T-helper 2 cell (primary cell): ENCODE results near the gene PRKD2.
A peak's percentile ranks its signal among the peaks of the same experiment; 100 is the strongest.
"Not testable (repeated sequence)": the region's sequence is repeated elsewhere in the genome, so short reads cannot be mapped to it uniquely, and the experiment has no call there.

Experiments used
- DNase-seq, 5 experiments: peaks; one replicate each; pipeline versions ENCODE4 v3.0.0 to v3.0.0-alpha.2; 2012 to 2022

PRKD2 gene

DNA sequence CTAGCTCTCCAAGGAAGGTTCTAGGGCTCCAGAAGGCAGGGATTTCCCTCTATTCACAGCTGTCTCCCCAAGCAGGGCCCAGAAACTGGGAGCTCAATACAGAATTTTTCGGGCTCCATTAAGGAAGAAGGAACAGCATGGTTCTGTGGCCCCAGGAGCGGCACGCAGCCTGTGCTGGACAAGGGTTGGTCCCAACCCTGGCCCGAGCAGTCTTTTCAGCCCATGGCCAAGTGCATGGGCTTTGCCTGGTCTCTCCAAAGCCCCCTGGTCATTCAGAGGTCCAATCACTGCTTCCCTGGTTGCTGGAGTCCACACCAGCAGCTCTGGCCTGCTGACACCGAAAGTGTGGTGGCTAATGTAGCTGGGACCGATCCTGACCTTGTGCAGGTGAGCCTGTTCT lies 6.6 kb upstream of the PRKD2 start:
- no peak for DNase-seq

DNA sequence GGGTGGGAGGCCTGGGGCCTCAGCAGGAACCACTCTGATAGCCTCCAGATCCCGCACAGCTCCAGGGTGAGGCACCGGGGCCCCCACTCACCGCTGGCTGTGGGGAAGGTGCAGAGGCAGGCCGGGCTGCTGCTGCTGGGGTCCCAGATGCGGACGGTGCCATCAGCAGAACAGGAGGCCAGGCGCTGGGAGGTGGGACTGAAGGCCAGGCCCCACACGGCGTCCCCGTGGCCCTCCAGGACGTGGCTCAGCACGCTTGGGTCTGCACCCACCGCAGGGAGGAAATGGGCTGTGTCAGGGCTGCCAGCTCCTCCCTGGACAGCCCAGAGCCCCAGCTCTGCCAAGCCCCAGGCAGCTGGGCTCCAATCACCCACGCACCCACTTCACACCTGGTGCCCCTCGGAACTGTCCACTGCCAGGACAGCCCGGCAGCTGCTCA lies 6.1 kb upstream of the PRKD2 start:
- DNase-seq: no peak

DNA sequence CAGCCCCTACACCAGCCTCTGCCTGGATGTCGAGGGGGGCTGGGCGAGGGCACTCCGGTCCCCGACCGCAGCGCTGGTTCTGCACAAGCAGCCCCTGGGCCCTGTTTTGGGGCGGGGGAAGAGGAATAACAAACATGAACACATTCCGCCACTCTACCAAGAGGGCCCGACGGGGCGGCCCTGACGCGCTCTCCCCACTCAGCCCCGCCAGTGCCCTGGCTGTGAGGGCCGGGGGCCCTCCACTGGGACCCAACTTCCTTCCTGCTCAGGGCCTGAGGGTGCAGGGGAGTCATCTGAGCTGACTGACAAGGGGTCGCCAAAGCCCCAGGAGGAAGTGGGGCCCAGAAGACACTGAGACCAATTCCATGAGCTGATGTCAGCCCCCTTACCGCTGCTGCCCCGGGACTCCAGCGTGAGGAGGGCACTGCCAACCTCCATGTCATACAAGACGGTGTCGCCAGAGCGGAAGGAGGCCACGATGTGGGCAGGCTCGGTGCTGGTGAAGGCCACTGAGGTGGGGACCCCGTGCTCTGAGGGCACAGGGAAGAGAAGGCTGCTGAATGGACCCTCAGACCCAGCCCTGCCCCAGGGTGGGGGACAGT lies 5.6 kb upstream of the PRKD2 start:
- DNase-seq: no peak

DNA sequence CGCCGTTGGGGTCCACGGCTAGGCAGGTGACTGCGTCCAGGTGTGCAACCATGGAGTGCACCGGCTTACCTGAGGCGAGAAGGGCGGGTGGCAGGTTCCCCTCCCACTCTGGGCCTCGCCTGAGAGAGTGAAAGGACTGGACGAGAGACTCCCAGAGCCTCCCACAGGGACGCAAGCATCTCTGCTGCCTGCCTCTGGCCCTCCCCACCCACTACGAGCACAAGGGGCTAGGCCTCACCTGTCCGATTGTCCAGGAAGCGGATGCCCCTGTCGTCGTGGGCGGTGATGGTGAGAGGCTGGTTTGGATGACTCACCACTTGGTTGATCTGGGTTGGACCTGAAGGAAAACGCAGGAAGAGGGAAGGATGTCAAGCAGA lies 5.1 kb upstream of the PRKD2 start:
- DNase-seq: no peak

DNA sequence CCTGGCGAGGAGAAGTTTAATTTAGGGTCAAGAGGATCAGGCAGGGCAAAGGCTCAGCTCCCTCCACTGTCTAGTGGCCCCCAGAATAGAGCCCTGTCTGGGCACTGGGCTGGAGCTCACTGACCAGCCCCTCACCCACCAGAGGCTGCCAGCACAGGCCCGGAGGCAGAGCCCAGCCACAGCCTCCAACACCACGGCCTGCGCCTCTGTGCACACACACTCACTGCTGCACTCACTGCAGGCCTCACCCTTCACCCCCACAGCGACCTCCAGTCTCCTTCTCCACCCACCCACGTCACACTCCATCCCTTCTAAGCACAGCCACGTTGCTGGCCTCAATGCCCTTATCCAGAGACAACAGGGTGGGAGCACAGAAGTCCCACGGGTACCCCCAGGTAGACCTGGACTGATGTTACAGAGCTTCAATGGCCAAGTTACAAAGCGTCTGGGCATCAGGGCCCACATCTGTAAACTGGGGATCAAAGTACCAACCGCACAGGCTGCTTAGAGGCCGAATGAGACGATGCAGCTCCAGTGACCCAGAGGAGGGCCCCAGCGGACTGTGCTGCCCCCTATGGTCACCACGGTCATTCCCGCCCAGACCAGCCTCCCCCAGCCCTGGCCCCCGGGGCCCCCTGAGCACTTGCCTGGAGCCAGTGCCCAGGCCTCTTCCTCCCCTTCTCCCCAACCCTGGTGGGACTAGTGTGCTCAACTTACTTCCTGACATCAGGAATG lies 4.5 kb upstream of the PRKD2 start:
- DNase-seq: no peak

DNA sequence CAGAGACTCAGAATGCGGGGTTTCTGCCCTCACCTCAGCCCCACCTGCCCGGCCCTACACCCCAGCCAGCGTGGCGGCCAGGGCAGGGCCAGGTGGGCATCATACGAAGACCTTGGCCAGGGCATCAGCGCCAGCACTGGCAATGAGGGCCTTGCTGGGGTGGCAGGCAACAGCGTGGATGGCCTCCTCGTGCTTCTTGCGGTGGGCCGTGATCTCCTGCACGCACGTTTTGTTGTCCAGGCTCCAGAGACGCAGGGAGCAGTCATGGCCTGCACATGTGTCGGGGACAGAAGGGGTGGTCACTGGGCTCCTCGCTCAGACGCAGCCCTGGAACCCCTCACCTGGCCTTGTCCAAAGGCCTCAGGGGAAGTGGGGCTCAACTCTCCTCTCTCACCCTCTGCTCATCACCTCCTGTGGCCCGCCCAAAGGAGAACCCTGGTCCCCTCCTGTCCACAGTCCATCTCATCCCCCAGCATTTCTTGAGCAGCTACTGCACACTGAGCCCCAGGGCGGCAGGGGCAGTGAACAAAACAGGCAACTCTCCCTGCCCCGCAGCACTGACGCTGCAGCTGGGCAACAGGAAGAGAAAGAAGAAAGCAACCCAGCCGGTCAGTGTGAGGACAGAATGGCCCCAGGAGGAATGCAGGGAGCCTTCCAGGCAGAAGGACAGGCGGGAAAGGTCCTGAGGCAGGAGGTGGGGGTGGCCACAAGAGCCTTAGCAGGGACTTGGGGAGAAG lies 3.8 kb upstream of the PRKD2 start:
- DNase-seq: no peak

DNA sequence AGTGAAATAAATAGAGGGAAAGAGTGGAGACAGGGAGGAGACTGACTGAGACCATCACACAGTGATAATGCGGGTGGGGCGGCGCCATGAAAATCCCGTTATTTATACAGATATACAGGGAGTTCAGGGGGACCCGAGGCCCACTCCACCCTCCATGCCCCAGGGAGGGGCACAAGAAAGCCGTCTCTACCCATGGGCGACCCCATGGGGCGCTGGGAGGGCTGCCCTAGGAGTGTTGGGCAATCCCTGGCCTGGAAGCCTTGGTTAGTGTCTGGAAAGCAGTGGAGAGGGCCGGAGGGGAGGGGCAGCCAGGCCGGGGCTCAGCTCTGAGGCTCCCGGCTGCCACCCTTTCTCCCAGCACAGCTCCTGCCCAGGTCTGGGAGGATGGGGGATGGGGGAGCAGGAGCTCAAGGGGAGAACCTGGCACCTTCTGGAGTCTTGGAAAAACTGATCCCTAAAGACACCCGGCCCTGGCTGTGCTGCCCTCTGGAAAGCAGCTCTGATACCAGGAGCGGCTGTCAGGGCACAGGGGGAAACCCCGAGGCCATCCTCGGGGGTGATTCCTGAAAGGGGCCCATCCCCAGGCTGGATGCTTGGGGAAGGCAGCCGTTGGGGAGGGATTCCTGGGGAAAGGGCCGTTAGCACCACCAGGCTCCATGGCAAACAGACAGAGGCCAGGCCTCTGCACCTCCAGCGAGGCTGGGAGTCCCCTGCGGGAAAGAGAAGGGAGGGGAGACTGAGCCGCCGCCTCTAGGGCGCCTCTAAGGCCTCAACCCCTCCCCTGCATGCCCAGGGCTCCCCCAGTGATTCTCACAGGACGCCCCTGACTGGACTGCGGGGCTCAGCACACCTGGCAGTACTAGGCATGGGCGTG lies 3.0 kb upstream of the PRKD2 start:
- DNase-seq: no peak

DNA sequence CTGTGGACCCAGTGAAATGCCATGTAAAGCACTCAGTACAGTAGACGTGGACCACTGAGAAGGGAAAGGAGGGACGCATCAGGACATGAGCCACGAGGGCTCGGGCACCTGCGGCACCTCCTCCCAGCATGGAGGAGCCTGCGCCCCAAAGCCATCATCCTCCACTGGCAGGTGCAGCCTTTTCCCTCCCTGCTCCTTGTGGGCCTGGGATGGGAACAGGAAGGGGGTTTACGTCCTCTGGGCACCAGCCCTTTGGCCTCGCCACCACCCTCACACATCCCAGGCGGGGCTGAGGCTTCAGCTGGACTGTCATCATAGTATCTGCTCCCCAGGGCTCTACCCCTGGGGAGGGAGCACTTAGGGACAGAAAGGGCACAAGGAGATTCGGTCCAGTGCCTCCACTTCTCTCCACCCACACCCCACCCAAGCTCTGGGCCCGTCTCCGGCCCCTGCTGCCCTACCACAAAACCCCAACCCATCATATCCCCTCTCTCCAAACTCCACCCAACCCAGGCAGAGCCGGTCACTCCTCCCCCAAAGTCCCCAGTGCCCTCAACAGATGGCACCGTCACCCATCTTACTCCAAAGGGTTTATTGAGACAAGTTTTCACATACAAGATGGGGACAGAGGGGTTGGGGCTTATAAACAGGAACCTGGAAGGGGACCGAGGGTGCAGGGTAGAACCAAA lies 2.2 kb upstream of the PRKD2 start:
- no peak for DNase-seq

DNA sequence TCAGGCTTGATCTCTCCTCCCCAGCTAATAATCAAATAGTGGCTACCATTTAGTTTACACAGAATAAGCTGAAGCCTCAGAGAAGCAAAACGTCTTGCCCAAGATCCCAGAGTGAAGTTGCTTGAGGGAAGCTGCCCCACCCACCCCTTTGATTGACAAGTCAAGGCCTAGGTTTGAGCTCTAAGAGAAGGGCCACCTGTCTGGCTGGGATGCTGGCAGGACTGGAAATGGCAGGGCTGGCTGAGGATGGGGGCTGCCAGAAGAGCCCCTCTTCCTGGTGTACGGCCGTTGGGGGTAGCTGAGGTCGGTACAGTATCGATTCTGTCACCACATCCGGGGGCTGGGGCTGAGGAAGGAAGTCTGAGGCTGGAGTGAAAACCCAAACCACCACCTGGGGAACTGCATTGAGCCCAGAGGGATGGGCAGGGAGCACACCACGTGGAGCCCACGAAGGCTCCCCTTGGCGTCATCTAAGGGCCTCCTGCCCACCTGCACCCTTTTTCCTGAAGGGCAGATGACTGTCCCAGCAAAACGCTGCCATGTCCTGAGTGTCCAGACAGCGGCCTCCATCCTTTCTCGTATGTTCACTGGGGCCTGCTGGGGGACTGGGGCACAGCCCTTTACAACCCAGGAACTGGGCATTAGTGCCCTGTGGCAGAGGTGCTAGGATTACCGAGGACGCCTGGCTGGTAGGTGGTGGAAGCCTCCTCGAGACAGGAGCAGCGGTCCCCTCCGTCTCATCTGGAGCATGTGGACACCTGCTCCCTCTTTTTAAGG lies 1.4 kb upstream of the PRKD2 start:
- peak; percentile 24 to 86 (median 66) for DNase-seq

DNA sequence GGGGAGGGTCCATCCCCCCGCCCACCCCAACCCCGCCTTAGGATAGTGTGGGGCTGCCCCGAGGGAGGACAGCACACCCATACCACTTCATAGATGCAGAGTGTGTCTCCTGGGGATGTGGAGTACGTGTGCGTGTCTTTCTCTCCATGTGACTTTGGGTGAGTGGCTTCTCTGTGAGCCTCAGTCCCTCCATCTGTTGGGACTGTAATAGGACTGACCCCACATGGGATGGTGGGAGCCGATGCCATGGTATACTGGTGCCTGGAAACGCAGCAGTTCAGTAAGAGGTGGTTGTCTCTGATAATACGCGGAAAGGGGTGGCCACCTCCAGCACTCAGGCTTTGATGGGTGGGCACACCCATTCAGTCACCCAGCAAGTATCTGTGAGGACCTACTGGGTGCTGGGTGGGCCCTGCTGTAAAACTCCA lies 816 bp upstream of the PRKD2 start:
- no peak for DNase-seq

DNA sequence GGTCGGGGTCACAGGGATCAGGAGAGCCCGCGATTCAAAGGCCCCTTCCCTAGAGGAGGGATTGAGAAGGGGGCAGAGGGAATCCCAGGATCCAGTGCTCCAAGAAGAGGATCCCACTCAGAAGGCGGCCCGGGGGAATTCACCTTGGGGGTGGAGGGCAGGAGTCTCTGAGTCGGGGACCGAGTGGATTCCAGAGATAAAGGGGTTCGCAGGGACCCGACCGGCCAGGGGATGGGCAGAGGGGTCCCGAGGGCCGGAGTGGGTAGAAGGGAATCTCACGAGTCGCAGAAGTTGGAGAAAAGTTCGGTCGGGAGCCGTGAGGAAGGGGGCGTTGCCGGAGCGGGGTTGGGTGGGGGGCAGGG lies 261 bp downstream of the PRKD2 start:
- no peak for DNase-seq

DNA sequence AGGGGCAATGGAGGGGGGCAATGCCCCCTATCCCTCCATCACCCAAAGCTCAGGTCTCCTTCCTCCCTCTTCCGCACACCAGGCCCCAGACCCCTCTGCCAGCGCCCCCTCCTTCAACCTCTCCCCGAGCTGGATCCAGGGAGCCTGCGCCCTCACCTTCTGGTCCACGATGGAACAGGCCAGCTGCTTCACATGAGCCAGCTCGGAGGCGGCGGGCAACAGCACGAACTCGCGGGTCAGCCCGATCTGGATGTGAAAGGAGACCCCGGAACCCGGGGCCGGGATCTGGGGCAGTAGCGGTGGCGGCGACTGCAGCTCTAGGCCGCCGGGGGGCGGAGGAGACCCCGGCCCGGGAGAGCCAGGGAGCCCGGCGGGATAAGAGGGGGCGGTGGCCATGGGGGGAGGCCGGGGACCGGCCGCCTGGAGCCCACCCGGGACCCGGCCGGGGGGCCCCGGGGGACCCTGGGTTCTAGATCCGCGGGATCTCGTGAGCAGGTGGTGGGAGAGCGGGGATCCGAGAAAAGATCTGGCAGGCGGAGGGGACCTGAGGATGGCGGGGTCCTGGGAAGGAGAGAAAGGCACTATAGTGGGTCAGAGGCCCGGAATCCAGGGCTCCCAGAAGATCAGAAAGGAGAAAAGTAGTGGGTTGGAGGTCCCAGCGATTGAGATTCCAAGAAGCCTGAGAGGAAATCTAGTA lies 791 bp downstream of the PRKD2 start:
- peak in 1 of 5 experiments; percentile 21 for DNase-seq

DNA sequence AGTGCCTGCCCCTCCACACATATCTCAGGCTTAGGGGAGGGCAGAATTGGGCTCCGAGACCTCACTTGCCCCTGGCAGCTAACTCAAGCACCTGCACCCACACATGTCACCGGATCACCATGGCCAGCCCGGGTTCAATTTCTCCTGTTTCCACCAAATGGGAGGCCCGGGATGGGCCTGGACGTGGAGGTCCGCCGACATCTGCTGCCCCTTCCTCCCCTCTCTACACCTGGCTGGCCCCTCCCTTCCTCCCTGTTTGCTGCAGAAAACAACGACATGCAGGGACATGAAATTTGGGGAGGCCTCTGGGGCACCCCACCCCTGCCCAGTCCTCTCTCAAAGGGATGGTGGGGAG lies 1.3 kb downstream of the PRKD2 start:
- no peak for DNase-seq

DNA sequence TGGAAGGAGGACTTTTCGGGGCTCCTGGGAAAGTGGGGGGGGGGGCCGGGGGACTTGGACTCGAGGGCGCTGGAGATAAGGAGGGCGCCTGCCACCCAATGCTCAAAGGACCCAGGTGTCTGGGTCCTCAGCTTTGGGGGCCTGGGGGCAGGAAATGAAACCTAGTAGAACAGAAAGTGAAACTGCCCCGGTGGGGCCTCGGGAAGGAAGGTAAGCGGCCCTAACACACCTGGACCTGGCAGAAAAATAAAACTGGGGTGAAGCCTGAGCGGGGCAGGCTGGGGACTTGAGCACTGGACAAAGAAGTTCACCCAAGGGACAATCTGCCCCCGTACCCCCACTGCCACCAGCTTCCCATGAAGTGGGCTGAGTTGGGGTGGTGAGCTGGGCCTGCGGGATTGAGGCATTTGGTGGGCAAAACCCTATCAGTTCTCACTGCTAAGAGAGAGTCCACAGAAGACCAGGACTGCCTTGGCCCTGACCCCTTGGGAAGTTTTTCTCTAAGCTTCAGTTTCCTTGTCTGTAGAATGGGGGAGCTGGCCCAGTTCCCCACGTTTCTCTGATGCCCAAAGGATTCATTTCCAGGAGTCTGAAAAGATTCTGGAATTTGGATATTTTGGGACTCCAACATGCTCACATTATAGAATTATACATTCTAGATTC lies 2.3 kb downstream of the PRKD2 start:
- peak in 2 of 5 experiments; percentile 37 to 76 for DNase-seq

DNA sequence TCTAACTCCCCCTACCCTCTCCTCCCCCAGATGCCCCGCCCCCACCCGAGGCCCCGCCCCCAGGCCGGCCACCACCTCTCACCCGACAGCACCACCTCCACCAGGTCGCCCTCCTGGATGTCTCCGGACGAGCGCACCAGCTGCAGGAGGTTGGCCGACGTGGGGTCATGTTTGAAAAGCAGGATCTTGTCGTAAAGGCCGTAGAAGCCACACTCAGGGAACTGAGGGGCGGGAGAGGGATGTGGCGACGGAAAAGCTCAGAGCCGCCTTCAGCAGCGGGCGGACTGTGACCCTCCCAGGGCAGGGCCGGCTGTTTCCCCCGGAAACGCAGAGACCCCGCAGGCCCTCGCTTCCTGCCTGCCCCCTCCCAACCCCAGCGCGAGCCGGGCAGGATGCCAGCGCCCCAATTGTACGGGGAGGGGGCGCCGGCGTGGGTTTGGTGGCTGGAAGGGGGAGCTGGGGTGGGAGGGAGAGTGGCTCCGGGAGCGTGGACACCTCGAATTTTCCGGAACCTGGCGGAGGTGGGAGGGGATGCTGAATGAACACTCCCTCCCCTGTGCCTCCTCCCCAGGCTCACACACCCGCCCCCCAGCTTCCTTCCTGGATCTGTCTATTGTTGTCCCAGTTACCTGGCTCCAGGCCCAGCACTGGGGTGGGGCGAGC lies 3.0 kb downstream of the PRKD2 start:
- peak; percentile 51 to 79 (median 71) for DNase-seq

DNA sequence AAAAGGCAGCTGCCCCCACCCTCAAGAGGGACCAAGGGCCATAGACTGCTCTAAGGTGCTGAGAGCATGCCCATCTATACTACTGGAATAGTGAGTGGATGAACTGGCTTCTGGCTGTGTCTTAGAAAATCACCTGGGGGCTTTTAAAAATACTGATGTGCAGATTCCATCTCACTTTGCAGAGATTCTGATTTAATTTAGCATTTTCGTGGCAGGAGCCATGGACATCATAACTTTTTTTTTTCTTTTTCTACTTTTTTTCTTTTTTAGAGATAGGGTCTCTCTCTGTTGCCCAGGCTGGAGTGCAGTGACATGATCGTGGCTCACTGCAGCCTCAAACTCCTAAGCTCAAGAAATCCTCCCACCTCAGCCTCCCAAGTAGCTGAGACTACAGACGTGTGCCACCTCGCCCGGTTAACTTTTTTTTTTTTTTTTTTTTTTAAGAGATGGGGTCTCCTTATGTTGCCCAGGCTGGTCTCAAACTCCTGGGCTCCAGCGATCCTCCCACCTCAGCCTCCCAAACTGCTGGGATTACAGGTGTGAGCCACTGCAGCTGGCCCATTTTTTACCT lies 4.1 kb downstream of the PRKD2 start:
- not testable (repeated sequence) for DNase-seq

DNA sequence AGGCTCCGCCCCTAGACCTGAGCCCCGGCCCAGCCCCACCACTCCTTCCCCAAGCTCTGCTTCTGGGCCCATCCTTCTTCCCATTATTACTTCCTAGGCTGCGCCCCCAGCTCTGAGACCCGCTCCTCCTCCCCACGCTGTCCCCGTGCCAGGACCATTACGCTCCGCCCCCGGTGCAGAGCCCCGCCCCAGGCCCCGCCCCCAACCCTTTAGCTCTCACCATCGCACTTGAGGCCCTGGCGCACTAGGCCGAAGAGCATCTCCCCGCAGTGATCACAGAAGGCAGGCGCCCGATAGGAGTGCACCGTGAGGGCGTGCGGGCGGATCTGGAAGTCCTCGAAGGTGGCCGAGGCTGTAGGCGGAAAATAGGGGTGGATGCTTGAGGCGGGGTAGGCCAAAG lies 6.2 kb downstream of the PRKD2 start:
- no peak for DNase-seq

DNA sequence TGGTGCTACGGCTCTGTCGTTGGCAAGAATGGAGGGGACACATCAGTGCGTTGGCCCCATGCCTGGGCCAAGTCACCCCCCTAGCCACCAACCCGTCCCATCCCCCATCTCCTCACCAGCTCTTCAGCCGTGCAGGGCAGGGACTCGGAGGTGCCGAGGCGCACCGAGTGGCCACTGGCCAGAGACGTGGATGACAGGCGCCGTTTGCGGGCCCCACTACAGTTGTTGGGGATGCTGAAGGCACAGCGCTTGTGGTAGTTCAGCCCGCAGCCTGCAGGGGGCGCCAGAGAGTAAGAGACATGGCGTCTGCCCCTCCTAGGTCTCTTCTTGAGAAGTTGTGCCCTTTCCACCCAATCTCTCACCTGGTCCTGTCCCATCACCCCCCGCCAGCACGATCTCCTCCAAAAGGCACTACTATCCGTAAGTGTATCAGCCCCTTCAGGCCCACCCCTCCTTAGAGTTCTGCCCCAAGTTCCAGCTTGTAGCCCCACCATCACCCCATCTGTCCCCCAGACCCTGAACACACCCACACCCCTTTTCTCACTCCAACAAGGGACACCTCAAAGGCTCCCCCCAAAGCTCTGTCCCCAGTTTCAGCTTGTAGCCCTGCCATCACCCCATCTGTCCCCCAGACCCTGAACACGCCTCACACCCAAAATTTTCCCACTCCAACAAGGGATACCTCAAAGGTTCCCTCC lies 12.4 kb downstream of the PRKD2 start:
- peak; percentile 61 to 92 (median 77) for DNase-seq

DNA sequence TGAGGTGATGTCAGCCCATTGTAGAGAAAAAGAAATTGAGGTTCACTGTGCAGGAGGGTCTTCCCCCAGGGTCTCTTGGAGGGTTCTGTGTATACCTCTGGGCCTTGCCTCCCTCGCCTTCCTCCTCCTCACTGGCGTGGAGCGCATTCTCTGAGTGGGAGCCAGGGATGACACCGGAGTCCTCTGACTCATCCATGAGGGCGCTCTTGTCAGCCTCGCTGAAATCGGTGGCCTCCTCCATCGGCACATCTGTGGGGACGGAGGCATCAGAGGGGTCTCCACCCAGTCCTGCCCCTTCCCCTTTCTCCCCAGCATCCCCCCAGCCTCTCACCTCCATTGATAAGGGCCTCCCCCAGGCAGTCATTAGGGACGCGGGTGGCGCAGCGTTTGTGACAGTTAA lies 16.2 kb downstream of the PRKD2 start:
- DNase-seq: no peak
